RPMI7951 (cell line): ENCODE data around the gene RBKS. TPM values are rescaled to one million over a fixed set of nuclear protein-coding genes. Genes with fewer than 3 reads are reported as not detected.

Source experiments
- DNase-seq: peaks from one replicate; pipeline ENCODE4 v3.0.0-alpha.2; 2012; ENCODE audit warnings: low read depth
- total RNA-seq: library from RNA; depleted of rRNA; stranded (reverse); fragments of >200 nt; shearing (Covaris generic); gene quantifications from 2 replicates; pipeline ENCODE4 v1.2.3, GENCODE V29; 2014

Gene RBKS
- total RNA-seq, 1 experiment from 2014 or later: 1.8 TPM

GRCh38 chr2:27831279-27832050 is 58.7 kb downstream of the RBKS start:
- peak; percentile 45 for DNase-seq

- DNase-seq: no peak
Measured at GRCh38 chr2:27830656-27831055, 59.5 kb downstream of the RBKS start.

- DNase-seq: peak; percentile 13
Measured at GRCh38 chr2:27829791-27830190, 60.4 kb downstream of the RBKS start.

- DNase-seq: no peak
Measured at GRCh38 chr2:27828305-27828704, 61.9 kb downstream of the RBKS start.

GRCh38 chr2:27824401-27824800 is 65.8 kb downstream of the RBKS start:
- no peak for DNase-seq

GRCh38 chr2:27823569-27823968 is 66.6 kb downstream of the RBKS start:
- DNase-seq: no peak

- no peak for DNase-seq
Measured at GRCh38 chr2:27823135-27823534, 67.1 kb downstream of the RBKS start.

- DNase-seq: no peak
Measured at GRCh38 chr2:27822049-27822448, 68.1 kb downstream of the RBKS start.

GRCh38 chr2:27815860-27816438 is 74.2 kb downstream of the RBKS start:
- no peak for DNase-seq

GRCh38 chr2:27814758-27815157 is 75.4 kb downstream of the RBKS start:
- DNase-seq: no peak

GRCh38 chr2:27811768-27812167 is 78.4 kb downstream of the RBKS start:
- DNase-seq: no peak

- no peak for DNase-seq
Measured at GRCh38 chr2:27810455-27810854, 79.7 kb downstream of the RBKS start.

- DNase-seq: peak; percentile 79
Measured at GRCh38 chr2:27809761-27810241, 80.4 kb downstream of the RBKS start.

GRCh38 chr2:27808984-27809383 is 81.2 kb downstream of the RBKS start:
- DNase-seq: no peak

GRCh38 chr2:27808418-27808817 is 81.8 kb downstream of the RBKS start:
- DNase-seq: no peak

- DNase-seq: peak; percentile 42
Measured at GRCh38 chr2:27807476-27807875, 82.7 kb downstream of the RBKS start.

- DNase-seq: no peak
Measured at GRCh38 chr2:27806311-27807059, 83.7 kb downstream of the RBKS start.

- no peak for DNase-seq
Measured at GRCh38 chr2:27805180-27805579, 85.0 kb downstream of the RBKS start.

- DNase-seq: peak; percentile 59
Measured at GRCh38 chr2:27804146-27804545, 86.0 kb downstream of the RBKS start.

- DNase-seq: no peak
Measured at GRCh38 chr2:27803046-27803445, 87.1 kb downstream of the RBKS start.

- no peak for DNase-seq
Measured at GRCh38 chr2:27802547-27802946, 87.6 kb downstream of the RBKS start.

GRCh38 chr2:27800856-27801255 is 89.3 kb downstream of the RBKS start:
- DNase-seq: no peak

GRCh38 chr2:27799646-27800010 is 90.6 kb downstream of the RBKS start:
- DNase-seq: no peak
